ENCODE data around the gene ERGIC2. TPM values are rescaled to one million over a fixed set of nuclear protein-coding genes. Genes with fewer than 3 reads are reported as not detected.

Gene ERGIC2
- total RNA-seq, 1 experiment from 2014 or later, result 69.8 TPM

GRCh38 chr12:29374012-29374411, 7.0 kb downstream of the ERGIC2 start:
- H3T11ph ChIP-seq (ENCODE audit: low read length), result no peak overlapping the region
- H2AFZ ChIP-seq (ENCODE audit: low read length), result no peak overlapping the region
- peaks cover 2% of the 10 kb centered on the region for H3K79me1 ChIP-seq (ENCODE audit: insufficient read depth, low read depth, low read length, poor library complexity, severe bottlenecking)
- 0 out of 2 replicates have a peak, but pooled peaks cover 2% of the 10 kb centered on the region for H3K79me2 ChIP-seq (ENCODE audit: insufficient read depth, low read length)
- no peak for TF ChIP-seq CTCF (conservative IDR thresholded peaks at IDR 0.05)
- H3K9ac ChIP-seq (ENCODE audit: extremely low read depth, insufficient read length, low read length), result no peak overlapping the region
- no peak overlapping the region for H4K5ac ChIP-seq (ENCODE audit: insufficient read length, low read depth, low read length)
- no peak overlapping the region for H2AK5ac ChIP-seq (ENCODE audit: insufficient read length, low read length)
- no peak overlapping the region for H4K8ac ChIP-seq (replicated peaks; ENCODE audit: insufficient read length, low read depth, low read length)
- no peak overlapping the region for H2BK120ac ChIP-seq (ENCODE audit: low read depth, low read length, poor library complexity, severe bottlenecking)
- Mint-ChIP-seq H3K4me1 (peaks cover 0 to under 1% of the 10 kb centered on the region in 2 experiments; a peak in 1 of 4 replicates), H3K27ac (no peak overlapping the region), H3K27me3 (ENCODE audit: low read depth) (no peaks in the 10 kb centered on the region), H3K9me3 (no peaks in the 10 kb centered on the region), H3K4me3 (no peak overlapping the region), H3K36me3 (ENCODE audit: insufficient read depth in 1 of 3, low read depth in 3 of 3) (peaks cover 3 to 8% (median 6%) of the 10 kb centered on the region in 3 experiments; a peak in 5 of 7 replicates)
- H2BK20ac ChIP-seq (ENCODE audit: low read depth, low read length, poor library complexity, severe bottlenecking), result no peak overlapping the region
- no peak overlapping the region for H3K27ac ChIP-seq (ENCODE audit: insufficient read length, low read depth, low read length)
- H3K23ac ChIP-seq (ENCODE audit: insufficient read length, low read depth, low read length), result no peak overlapping the region
- no peak overlapping the region for H3K18ac ChIP-seq (ENCODE audit: insufficient read length, low read depth, low read length)
- H2BK12ac ChIP-seq (ENCODE audit: insufficient read length, low read depth, low read length), result no peak overlapping the region
- H3K14ac ChIP-seq (ENCODE audit: insufficient read depth, low read length), result no peak overlapping the region
- no peaks in the 10 kb centered on the region for H3K23me2 ChIP-seq (ENCODE audit: insufficient read length, low read depth, low read length, poor library complexity, severe bottlenecking)
- no peak for DNase-seq
- no peaks in the 10 kb centered on the region for H4K20me1 ChIP-seq (ENCODE audit: control insufficient read depth, insufficient read depth, insufficient read length)
- no peak overlapping the region for H3K56ac ChIP-seq (ENCODE audit: insufficient read length, low read depth, low read length)
- H3K27me3 ChIP-seq (ENCODE audit: insufficient read depth, low read length), result no peaks in the 10 kb centered on the region
- no peaks in the 10 kb centered on the region for H3K9me3 ChIP-seq (ENCODE audit: control insufficient read depth, low read depth, low read length)
- no peak overlapping the region for H2BK15ac ChIP-seq (ENCODE audit: low read depth, low read length)
- no peak overlapping the region for H2BK5ac ChIP-seq (ENCODE audit: insufficient read length, low read length)
- no peak overlapping the region for H4K91ac ChIP-seq (ENCODE audit: insufficient read length, low read depth, low read length)
- no CpG with 5 or more reads among the region's 2 CpGs for WGBS (ENCODE audit: extremely low coverage, insufficient read length, low lambda C conversion rate)
- no peak overlapping the region for H3K4me2 ChIP-seq (ENCODE audit: insufficient read depth, insufficient read length, low read length)
- H3K4me1 ChIP-seq (ENCODE audit: insufficient read depth, low read length), result no peaks in the 10 kb centered on the region
- no peak overlapping the region for H3K4ac ChIP-seq (ENCODE audit: low read depth, low read length)
